Measurements from ENCODE around the gene SOCS7.
"Not testable (repeated sequence)": the region's sequence is repeated elsewhere in the genome, so short reads cannot be mapped to it uniquely, and the experiment has no call there.

Gene SOCS7

GRCh38 chr17:38428643-38429371, 77.2 kb downstream of the SOCS7 start:
- in situ Hi-C loops (cut with MboI; ENCODE audit: low pct_unique_long_range_greater_than_20kb, low sequenced_read_pairs): no loop called here
- peak; percentile 42 for DNase-seq

- in situ Hi-C loops (cut with MboI; ENCODE audit: low pct_unique_long_range_greater_than_20kb, low sequenced_read_pairs): no loop called here
- DNase-seq: no peak
Measured at GRCh38 chr17:38429476-38430100, 77.9 kb downstream of the SOCS7 start.

GRCh38 chr17:38430316-38430715, 78.7 kb downstream of the SOCS7 start:
- DNase-seq: no peak
- in situ Hi-C loops (cut with MboI; ENCODE audit: low pct_unique_long_range_greater_than_20kb, low sequenced_read_pairs): no loop called here

- in situ Hi-C loops (cut with MboI; ENCODE audit: low pct_unique_long_range_greater_than_20kb, low sequenced_read_pairs): no loop called here
- no peak for DNase-seq
Measured at GRCh38 chr17:38430822-38431221, 79.2 kb downstream of the SOCS7 start.

GRCh38 chr17:38431346-38432145, 79.9 kb downstream of the SOCS7 start:
- DNase-seq: no peak
- in situ Hi-C loops (cut with MboI; ENCODE audit: low pct_unique_long_range_greater_than_20kb, low sequenced_read_pairs): no loop called here

- in situ Hi-C loops (cut with MboI; ENCODE audit: low pct_unique_long_range_greater_than_20kb, low sequenced_read_pairs): no loop called here
Measured at GRCh38 chr17:38434178-38434665, 82.6 kb downstream of the SOCS7 start.

GRCh38 chr17:38435795-38436194, 84.2 kb downstream of the SOCS7 start:
- in situ Hi-C loops (cut with MboI; ENCODE audit: low pct_unique_long_range_greater_than_20kb, low sequenced_read_pairs): no loop called here

More at GRCh38 chr17:38434178-38434665, 82.6 kb downstream of the SOCS7 start:
- no peak for DNase-seq

GRCh38 chr17:38436386-38436785, 84.7 kb downstream of the SOCS7 start:
- DNase-seq: no peak
- in situ Hi-C loops (cut with MboI; ENCODE audit: low pct_unique_long_range_greater_than_20kb, low sequenced_read_pairs): no loop called here

More at GRCh38 chr17:38435795-38436194, 84.2 kb downstream of the SOCS7 start:
- DNase-seq: no peak

GRCh38 chr17:38437313-38437712, 85.7 kb downstream of the SOCS7 start:
- in situ Hi-C loops (cut with MboI; ENCODE audit: low pct_unique_long_range_greater_than_20kb, low sequenced_read_pairs); DNase-seq: not testable (repeated sequence)

GRCh38 chr17:38439436-38439835, 87.8 kb downstream of the SOCS7 start:
- in situ Hi-C loops (cut with MboI; ENCODE audit: low pct_unique_long_range_greater_than_20kb, low sequenced_read_pairs): no loop called here
- DNase-seq: no peak

GRCh38 chr17:38440614-38441397, 89.2 kb downstream of the SOCS7 start:
- in situ Hi-C loops (cut with MboI; ENCODE audit: low pct_unique_long_range_greater_than_20kb, low sequenced_read_pairs): no loop called here
- DNase-seq: no peak

- in situ Hi-C loops (cut with MboI; ENCODE audit: low pct_unique_long_range_greater_than_20kb, low sequenced_read_pairs): no loop called here
- no peak for DNase-seq
Measured at GRCh38 chr17:38441429-38442061, 89.9 kb downstream of the SOCS7 start.

GRCh38 chr17:38442548-38442947, 90.9 kb downstream of the SOCS7 start:
- in situ Hi-C loops (cut with MboI; ENCODE audit: low pct_unique_long_range_greater_than_20kb, low sequenced_read_pairs): no loop called here
- no peak for DNase-seq

- no peak for DNase-seq
- in situ Hi-C loops (cut with MboI; ENCODE audit: low pct_unique_long_range_greater_than_20kb, low sequenced_read_pairs): no loop called here
Measured at GRCh38 chr17:38443356-38444031, 91.8 kb downstream of the SOCS7 start.

- peak; percentile 73 for DNase-seq
- in situ Hi-C loops (cut with MboI; ENCODE audit: low pct_unique_long_range_greater_than_20kb, low sequenced_read_pairs): no loop called here
Measured at GRCh38 chr17:38444151-38444550, 92.5 kb downstream of the SOCS7 start.

GRCh38 chr17:38447502-38448085, 96.0 kb downstream of the SOCS7 start:
- in situ Hi-C loops (cut with MboI; ENCODE audit: low pct_unique_long_range_greater_than_20kb, low sequenced_read_pairs): no loop called here
- DNase-seq: peak; percentile 44

- in situ Hi-C loops (cut with MboI; ENCODE audit: low pct_unique_long_range_greater_than_20kb, low sequenced_read_pairs): no loop called here
Measured at GRCh38 chr17:38448208-38448771, 96.6 kb downstream of the SOCS7 start.

More at GRCh38 chr17:38448208-38448771, 96.6 kb downstream of the SOCS7 start:
- no peak for DNase-seq
